Stimulated activated CD8-positive, alpha-beta memory T cell treated with anti-CD3 and anti-CD28 coated beads, Interleukin-15, amount 100 ng/mL, for 4 hours (primary cell): ENCODE measurements around the gene PDE12.
"Not testable (repeated sequence)": the region's sequence is repeated elsewhere in the genome, so short reads cannot be mapped to it uniquely, and the experiment has no call there.

Experiments
- DNase-seq, 2 donors: peaks; one replicate each; pipeline ENCODE4 v3.0.0-alpha.2; 2020; ENCODE audit warnings: low read depth in 2 of 2

Gene PDE12

DNA sequence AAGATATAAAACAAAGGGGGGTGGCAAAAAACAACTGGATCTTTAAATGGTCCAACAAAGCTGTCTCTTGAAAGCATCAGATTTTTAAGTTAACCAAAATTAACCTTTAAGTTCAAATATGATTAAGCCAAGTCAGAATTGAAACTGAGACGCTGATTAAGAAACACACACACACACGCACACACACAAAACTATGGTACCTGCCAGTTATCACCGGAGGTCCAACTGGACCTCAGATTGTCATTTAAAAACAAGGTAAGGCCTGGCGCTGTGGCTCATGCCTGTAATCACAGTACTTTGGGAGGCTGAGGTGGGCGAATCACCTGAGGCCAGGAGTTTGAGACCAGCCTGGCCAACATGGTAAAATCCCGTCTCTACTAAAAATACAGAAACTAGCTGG, 30.7 kb downstream of the PDE12 start:
- no peak for DNase-seq

DNA sequence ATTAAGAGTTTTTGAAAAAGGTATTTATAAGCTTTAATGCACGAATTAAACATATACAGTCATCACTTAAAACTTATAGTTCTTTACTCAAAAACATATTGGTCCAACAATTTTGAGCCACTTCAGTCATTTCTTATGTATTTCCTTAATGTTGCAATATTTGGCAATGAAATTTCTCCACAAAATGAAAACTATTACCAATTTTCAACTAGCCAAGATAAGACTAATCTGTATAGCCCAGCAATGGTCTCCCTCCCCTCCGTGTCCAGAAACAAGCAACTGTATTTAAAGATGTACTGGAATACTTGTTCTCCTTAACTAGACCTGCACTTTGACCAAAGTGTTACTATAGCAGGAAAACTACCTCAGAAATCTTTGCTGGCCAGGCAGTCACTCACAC, 31.8 kb downstream of the PDE12 start:
- no peak for DNase-seq

DNA sequence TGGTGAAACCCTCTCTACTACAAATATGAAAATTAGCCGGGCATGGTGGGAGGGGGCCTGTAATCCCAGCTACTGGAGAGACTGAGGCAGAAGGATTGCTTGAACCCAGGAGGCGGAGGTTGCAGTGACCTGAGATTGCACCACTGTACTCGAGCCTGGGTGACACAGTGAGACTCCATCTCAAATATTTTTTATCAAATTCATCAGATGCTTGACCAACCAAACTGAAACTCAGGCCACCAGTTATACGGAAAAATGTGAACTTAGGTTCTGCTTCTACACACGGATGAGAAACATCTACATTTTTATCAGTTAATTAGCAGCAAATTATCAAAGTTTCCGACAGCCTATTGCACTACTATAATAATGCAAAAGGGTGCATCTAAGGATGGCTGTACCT, 36.2 kb downstream of the PDE12 start:
- DNase-seq = no peak

DNA sequence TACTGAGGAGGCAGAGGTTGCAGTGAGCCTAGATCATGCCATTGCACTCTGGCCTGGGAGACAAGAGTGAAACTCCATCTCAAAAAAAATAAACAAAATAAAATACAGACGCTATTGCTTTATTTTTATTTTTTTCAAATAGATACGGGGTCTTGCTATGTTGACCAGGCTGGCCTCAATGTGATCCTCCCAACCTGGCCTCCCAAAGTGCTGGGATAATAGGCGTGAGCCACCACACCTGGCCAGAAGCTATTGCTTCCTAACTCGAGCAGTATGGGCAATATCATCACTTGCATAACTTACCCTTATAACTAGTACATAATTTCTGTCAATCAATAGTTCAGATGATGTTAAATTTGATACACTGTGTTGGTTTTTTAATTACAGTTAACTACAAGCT, 38.1 kb downstream of the PDE12 start:
- no peak for DNase-seq

DNA sequence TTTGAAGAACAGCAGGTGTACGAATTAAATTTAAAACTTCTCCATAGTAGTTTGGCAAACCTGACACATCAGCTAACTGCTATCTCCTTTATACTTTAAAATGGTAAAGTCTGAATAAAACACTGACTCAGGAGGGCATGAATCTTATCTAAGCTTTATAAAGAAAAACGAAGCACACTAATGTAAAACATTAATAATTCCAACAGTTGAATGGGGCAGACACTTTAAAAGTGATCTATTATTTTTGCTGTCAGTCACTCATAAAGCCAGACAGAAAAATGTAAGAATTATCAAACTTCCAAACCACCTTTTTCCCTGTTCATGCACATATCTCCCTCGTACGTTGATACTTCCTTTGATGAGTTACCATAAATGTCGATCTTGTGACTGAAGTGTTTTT, 38.5 kb downstream of the PDE12 start:
- no peak for DNase-seq

DNA sequence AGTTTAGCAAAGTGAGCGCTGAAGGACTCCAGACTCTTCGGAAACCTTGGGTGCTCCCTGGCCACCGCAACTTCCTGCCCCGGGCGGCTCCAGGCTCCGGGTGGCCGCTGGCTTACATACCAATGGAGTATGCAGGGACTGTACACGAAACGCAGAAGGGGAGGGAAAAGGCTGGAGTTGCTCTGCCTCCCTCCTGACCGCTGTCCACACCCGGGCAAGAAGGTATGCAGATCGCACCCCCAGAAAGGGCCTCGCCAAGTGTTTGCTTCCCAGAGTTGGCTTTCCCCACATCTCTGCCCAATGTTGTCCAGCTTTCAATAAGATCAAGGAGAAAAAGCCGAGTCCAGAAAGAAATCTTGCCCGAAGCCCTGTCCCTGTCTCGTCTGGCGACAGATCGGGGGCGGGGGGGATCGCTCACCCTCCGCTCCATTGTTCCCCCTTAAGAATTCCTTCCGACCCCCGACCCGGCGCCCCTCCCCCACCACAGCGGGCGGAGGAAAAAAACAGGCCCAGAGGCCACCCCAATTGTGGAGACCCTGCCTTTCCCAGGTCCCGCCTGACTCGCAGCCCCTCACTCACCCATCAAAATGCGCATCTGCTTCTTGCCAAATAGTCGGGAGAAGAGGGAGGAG, 40.5 kb downstream of the PDE12 start:
- DNase-seq = peak; percentile 24 to 35

DNA sequence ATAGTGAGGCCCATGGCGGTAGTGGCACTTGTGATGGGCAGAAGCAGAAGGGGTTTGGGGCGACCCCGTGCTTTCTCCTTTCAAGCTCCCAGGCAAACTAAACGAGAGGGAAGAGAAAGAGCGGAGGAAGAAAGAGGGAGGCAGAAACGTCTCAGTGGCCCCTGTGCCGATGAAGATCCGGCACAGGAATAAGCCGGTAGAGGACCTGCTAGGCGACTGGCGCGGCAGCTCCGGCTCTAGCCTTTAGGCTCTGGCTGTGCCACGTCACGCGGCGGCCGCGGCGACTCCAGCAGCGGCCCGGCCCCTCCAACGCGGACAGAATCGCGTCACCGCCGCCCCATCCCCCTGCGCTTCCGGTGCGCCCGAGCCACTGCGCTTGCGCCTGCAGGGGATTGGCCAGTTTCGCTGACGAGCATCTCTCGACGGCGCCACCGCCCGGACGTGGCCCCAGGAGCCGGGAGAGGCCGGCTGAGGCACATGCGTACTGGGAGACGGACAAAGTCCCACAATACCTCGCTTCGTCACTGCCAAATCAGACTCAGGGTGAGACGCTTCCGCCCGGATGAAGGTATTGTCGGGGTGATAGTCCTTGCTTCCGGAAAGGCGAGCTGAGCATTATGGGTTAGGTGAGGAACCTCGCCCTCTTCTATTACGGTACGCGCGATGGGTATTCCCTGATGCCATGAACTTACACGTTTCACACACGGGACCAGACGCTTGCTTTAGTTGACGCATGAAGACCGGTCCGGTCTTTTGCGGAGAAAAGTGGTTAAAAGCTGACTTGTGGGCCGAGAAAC, 41.3 kb downstream of the PDE12 start, which contains the start of gene ARF4:
TSS of gene ARF4 (minus strand) at position 218 of the 797 bp plus-strand sequence. CDS start at position 14, 204 bp downstream.
- peak; percentile 99 to 100 for DNase-seq

DNA sequence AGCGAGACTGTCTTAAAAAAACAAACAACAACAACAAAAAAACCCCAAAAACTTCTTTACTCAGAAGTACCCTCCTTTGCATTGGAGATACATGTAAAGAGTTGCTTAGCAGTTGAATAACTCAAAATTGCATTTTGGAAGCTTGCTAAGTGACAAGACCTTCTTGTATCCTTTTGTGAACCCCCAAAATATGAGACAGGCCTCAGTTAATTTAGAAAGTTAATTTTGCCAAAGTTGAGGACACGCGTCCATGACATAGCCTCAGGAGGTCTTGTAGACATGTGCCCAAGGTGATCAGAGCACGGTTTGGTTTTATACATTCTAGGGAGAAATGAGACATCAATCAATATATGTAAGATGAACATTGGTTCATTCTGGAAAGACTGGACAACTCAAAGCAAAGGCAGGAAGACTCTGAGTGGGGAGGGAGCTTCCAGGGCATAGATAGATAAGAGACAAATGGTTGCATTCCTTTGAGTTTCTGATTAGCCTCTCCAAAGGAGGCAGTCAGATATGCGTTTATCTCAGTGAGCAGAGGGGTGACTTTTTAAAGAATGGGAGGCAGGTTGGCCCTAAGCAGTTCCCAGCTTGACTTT, 42.8 kb downstream of the PDE12 start:
- DNase-seq = no peak

DNA sequence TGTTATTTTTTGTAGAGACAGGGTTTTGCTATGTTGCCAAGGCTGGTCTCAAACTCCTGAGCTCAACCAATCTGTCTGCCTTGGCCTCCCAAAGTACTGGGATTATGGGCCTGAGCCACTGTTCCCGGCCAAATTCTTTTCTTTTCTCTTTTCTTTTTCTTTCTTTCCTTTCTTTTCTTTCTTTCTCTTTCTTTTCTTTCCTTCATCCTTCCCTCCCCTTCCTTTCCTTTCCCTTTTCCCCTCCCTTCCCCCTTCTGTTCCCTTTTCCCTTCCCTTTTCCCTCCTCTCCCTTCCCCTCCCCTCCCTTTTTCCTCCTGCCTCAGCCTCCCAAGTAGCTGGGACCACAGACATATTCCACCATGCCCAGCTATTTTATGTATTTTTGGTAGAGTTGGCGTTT, 44.1 kb downstream of the PDE12 start:
- no peak for DNase-seq

DNA sequence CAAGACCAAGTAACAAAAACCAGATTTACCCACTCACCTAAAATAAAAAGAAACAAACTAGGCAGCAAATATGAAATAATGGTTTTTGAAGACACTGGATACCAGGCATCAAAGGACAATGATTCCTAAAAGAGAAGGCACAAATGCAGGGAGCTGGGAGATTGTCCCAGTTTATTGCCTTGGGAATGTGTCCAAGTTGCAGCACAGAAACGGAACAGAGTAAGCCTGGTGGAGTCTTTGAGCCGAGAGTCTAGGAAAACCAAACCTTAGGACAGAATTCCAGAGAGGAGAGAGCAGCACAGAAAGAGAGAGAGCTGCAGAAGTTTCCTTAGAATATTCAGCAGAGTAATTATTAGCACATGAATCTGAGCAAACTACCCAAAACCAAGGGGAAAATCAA, 48.9 kb downstream of the PDE12 start:
- no peak for DNase-seq

DNA sequence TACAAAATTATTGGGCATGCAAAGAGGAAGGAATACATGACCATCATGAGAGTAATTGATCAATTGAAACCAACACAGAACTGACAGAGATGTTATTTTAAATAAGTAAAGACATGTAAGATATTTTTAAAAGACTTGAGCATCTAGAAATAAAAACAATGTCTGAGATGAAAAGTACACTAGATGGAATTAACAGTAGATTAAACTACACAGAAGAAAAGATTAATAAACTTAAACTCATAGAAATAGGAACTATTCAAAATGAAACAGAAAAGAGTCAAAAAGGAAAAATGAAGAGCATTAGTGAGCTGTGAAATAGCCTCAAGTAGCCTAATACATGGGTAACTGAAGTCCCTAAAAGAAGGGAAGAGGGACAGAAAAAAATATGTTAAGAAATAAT, 49.6 kb downstream of the PDE12 start:
- DNase-seq = no peak

DNA sequence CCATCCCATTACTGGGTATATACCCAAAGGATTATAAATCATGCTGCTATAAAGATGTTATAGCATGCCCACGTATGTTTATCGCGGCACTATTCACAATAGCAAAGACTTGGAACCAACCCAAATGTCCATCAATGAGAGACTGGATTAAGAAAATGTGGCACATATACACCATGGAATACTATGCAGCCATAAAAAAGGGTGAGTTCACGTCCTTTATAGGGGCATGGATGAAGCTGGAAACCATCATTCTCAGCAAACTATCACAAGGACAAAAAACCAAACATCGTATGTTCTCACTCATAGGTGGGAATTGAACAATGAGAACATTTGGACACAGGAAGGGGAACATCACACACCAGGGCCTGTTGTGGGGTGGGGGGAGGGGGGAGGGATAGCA, 55.8 kb downstream of the PDE12 start:
- not testable (repeated sequence) for DNase-seq

DNA sequence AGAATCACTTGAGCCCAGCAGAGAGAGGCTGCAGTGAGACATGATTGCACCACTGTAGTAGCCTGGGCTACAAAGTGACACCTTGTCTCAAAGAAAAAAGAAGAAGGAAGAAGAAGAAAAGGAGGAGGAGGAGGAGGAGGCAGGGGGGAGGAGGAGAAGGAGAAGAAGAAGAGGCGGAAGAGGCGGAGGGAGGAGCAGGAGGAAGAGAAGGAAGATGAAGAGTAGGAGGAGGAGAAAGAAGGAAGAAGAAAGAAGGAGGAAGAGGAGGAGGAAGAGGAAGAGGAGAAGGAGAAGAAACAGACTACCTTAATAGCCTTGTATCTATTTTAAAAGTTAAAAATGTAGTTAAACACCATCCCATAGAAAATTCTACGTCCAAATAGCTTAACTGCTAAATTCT, 60.2 kb downstream of the PDE12 start:
- DNase-seq = no peak
